H1 (cell line): Measurements from ENCODE around the gene TTC4.

Experiments used
- ATF3 ChIP-seq: IDR thresholded peaks from 2 replicates; pipeline ENCODE4 v1.6.1; 2011; ENCODE audit warnings: low read depth, mild to moderate bottlenecking, low read length; ENCODE audit not compliant: insufficient read depth
- BCL11A ChIP-seq, 2 experiments: IDR thresholded peaks; one replicate each; pipeline ENCODE4 v1.6.1; 2011; ENCODE audit warnings: low read depth in 2 of 2, low read length in 2 of 2, mild to moderate bottlenecking in 2 of 2
- CHD2 ChIP-seq: IDR thresholded peaks from 2 replicates; pipeline ENCODE4 v1.6.1; 2012; ENCODE audit warnings: low read length, improper control_type of control experiment
- EP300 ChIP-seq, 2 experiments: IDR thresholded peaks; 1 replicate in 1 of 2; 2 replicates in 1 of 2; pipeline ENCODE4 v1.6.1; 2011 to 2012; ENCODE audit warnings: low read depth in 2 of 2, low read length in 2 of 2, mild to moderate bottlenecking in 2 of 2, borderline replicate concordance in 1 of 2, inconsistent platforms in 1 of 2, moderate library complexity in 1 of 2
- JUND ChIP-seq: IDR thresholded peaks from 2 replicates; pipeline ENCODE4 v1.6.1; 2011; ENCODE audit warnings: mild to moderate bottlenecking, improper control_type of control experiment, low read length
- KDM1A ChIP-seq: fragments of 200-600, 300-600 bp; sonication (generic); IDR thresholded peaks from 2 replicates; pipeline ENCODE4 v1.7.1; 2016; ENCODE audit warnings: mild to moderate bottlenecking, low read length, borderline replicate concordance
- NANOG ChIP-seq: IDR thresholded peaks from 2 replicates; pipeline ENCODE4 v1.6.1; 2011; ENCODE audit warnings: low read length, low read depth, mild to moderate bottlenecking, inconsistent platforms; ENCODE audit not compliant: insufficient read depth, poor library complexity, severe bottlenecking
- PHF8 ChIP-seq: fragments of 200-600 bp; sonication (generic); conservative IDR thresholded peaks from 2 replicates; pipeline ENCODE4 v1.7.1; 2012; ENCODE audit warnings: low read depth, mild to moderate bottlenecking, inconsistent platforms, low read length, moderate library complexity
- POLR2A ChIP-seq, 2 experiments: IDR thresholded peaks; 1 replicate in 1 of 2; 2 replicates in 1 of 2; pipeline ENCODE4 v1.6.1; 2011; ENCODE audit warnings: low read depth in 2 of 2, low read length in 2 of 2, mild to moderate bottlenecking in 2 of 2; ENCODE audit errors: control extremely low read depth in 1 of 2
- POLR2AphosphoS5 ChIP-seq: IDR thresholded peaks from 2 replicates; pipeline ENCODE4 v1.6.1; 2011; ENCODE audit warnings: low read depth, low read length
- SP1 ChIP-seq: IDR thresholded peaks from 2 replicates; pipeline ENCODE4 v1.6.1; 2011; ENCODE audit warnings: low read depth, low read length
- SP2 ChIP-seq: IDR thresholded peaks from 2 replicates; pipeline ENCODE4 v1.6.1; 2012; ENCODE audit warnings: mild to moderate bottlenecking, low read length, inconsistent platforms
- TAF1 ChIP-seq: IDR thresholded peaks from 2 replicates; pipeline ENCODE4 v1.6.1; 2011; ENCODE audit warnings: mild to moderate bottlenecking, low read depth, low read length
- TF ChIP-seq, protein P1 (sequence below): IDR thresholded peaks from 2 replicates; pipeline ENCODE4 v1.6.1; 2011; ENCODE audit warnings: low read length, improper control_type of control experiment

- TF ChIP-seq POLR2AphosphoS5 (no peak), SP1 (no peak), EP300 (IDR thresholded peaks at IDR 0.05; ENCODE audit: borderline replicate concordance in 1 of 2, low read depth in 2 of 2, low read length in 2 of 2) (no peak), BCL11A (IDR thresholded peaks at IDR 0.05; ENCODE audit: low read depth in 2 of 2, low read length in 2 of 2) (no peak), NANOG (no peak), POLR2A (IDR thresholded peaks at IDR 0.05; ENCODE audit: control extremely low read depth in 1 of 2, low read depth in 2 of 2, low read length in 2 of 2) (no peak), SP2 (no peak), TAF1 (no peak), KDM1A (no peak), PHF8 (no peak), JUND (no peak), CHD2 (no peak), ATF3 (no peak)
- TF ChIP-seq, protein P1, sequence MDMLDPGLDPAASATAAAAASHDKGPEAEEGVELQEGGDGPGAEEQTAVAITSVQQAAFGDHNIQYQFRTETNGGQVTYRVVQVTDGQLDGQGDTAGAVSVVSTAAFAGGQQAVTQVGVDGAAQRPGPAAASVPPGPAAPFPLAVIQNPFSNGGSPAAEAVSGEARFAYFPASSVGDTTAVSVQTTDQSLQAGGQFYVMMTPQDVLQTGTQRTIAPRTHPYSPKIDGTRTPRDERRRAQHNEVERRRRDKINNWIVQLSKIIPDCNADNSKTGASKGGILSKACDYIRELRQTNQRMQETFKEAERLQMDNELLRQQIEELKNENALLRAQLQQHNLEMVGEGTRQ, result no peak
Observed at GRCh38 chr1:54787604-54788003, 71.9 kb downstream of the TTC4 start.
